Measurements from ENCODE around the gene EMP3. TPM values are rescaled to one million over a fixed set of nuclear protein-coding genes. Genes with fewer than 3 reads are reported as not detected.
A peak's percentile ranks its signal among the peaks of the same experiment; 100 is the strongest.

The EMP3 gene
- total and polyA plus RNA-seq, 2 of the 13 experiments (the other 11 are each of a cell fraction or from before 2014, with no cell fraction given) = 2.2 to 7.8 TPM

GRCh38 chr19:48308631-48309586 is 16.4 kb upstream of the EMP3 start (continued):
- TF ChIP-seq ZNF280D (CRISPR knock-in tag; IDR thresholded peaks at IDR 0.05) (0 out of 2 replicates have a peak, but pooled peaks have one; percentile 28), ZNF616 (CRISPR knock-in tag; IDR thresholded peaks at IDR 0.05; ENCODE audit: low read depth) (no peak), GABPB1 (CRISPR knock-in tag; IDR thresholded peaks at IDR 0.05) (peak; percentile 31; the same call in 1 of the 2 replicates), ZNF629 (CRISPR knock-in tag; conservative IDR thresholded peaks at IDR 0.05) (no peak), ZFP36 (IDR thresholded peaks at IDR 0.05; ENCODE audit: borderline replicate concordance, low read depth, low read length, partially characterized antibody) (no peak), ZNF251 (CRISPR knock-in tag; IDR thresholded peaks at IDR 0.05) (no peak), ADNP (CRISPR knock-in tag; IDR thresholded peaks at IDR 0.05) (no peak), POLR2AphosphoS2 (IDR thresholded peaks at IDR 0.05; ENCODE audit: low read depth, low read length) (no peak), DZIP1 (CRISPR knock-in tag; IDR thresholded peaks at IDR 0.05) (0 out of 2 replicates have a peak, but pooled peaks have one; percentile 54)
- TF ChIP-seq, protein P1, sequence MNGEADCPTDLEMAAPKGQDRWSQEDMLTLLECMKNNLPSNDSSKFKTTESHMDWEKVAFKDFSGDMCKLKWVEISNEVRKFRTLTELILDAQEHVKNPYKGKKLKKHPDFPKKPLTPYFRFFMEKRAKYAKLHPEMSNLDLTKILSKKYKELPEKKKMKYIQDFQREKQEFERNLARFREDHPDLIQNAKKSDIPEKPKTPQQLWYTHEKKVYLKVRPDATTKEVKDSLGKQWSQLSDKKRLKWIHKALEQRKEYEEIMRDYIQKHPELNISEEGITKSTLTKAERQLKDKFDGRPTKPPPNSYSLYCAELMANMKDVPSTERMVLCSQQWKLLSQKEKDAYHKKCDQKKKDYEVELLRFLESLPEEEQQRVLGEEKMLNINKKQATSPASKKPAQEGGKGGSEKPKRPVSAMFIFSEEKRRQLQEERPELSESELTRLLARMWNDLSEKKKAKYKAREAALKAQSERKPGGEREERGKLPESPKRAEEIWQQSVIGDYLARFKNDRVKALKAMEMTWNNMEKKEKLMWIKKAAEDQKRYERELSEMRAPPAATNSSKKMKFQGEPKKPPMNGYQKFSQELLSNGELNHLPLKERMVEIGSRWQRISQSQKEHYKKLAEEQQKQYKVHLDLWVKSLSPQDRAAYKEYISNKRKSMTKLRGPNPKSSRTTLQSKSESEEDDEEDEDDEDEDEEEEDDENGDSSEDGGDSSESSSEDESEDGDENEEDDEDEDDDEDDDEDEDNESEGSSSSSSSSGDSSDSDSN (CRISPR knock-in tag; IDR thresholded peaks at IDR 0.05) = peak; percentile 43; the same call in 1 of the 2 replicates
